M059J (cell line): ENCODE results near the gene APBA2. TPM values are rescaled to one million over a fixed set of nuclear protein-coding genes. Genes with fewer than 3 reads are reported as not detected.

Experiments
- DNase-seq: peaks from one replicate; pipeline ENCODE4 v3.0.0-alpha.2; 2012; ENCODE audit warnings: low read depth
- total RNA-seq: library from RNA; depleted of rRNA; stranded (reverse); fragments of >200 nt; shearing (Covaris generic); gene quantifications from 2 replicates; pipeline ENCODE4 v1.2.3, GENCODE V29; 2014

Gene APBA2
- total RNA-seq, 1 experiment from 2014 or later: 11.2 TPM

- peak; percentile 85 for DNase-seq
Observed at GRCh38 chr15:28896951-28897350, 11.2 kb downstream of the APBA2 start.

GRCh38 chr15:28897861-28898585, 12.2 kb downstream of the APBA2 start:
- DNase-seq: no peak

GRCh38 chr15:28899061-28899738, 13.4 kb downstream of the APBA2 start:
- DNase-seq: no peak

GRCh38 chr15:28900041-28900891, 14.5 kb downstream of the APBA2 start:
- no peak for DNase-seq

- DNase-seq: no peak
Observed at GRCh38 chr15:28900892-28901586, 15.3 kb downstream of the APBA2 start.

- DNase-seq: no peak
Observed at GRCh38 chr15:28901587-28901980, 15.8 kb downstream of the APBA2 start.

- no peak for DNase-seq
Observed at GRCh38 chr15:28901987-28902745, 16.4 kb downstream of the APBA2 start.

- DNase-seq: no peak
Observed at GRCh38 chr15:28902856-28903255, 17.1 kb downstream of the APBA2 start.

GRCh38 chr15:28903555-28903954, 17.8 kb downstream of the APBA2 start:
- no peak for DNase-seq

GRCh38 chr15:28904003-28904402, 18.2 kb downstream of the APBA2 start:
- DNase-seq: no peak

GRCh38 chr15:28904541-28905315, 19.0 kb downstream of the APBA2 start:
- no peak for DNase-seq

GRCh38 chr15:28907338-28907960, 21.7 kb downstream of the APBA2 start:
- no peak for DNase-seq

- no peak for DNase-seq
Observed at GRCh38 chr15:28909958-28910500, 24.3 kb downstream of the APBA2 start.

- no peak for DNase-seq
Observed at GRCh38 chr15:28911310-28911931, 25.6 kb downstream of the APBA2 start.

GRCh38 chr15:28912422-28912821, 26.6 kb downstream of the APBA2 start:
- DNase-seq: peak; percentile 17

GRCh38 chr15:28913171-28913765, 27.5 kb downstream of the APBA2 start:
- DNase-seq: peak; percentile 38

- DNase-seq: no peak
Observed at GRCh38 chr15:28914046-28914445, 28.3 kb downstream of the APBA2 start.

- DNase-seq: no peak
Observed at GRCh38 chr15:28914483-28915023, 28.8 kb downstream of the APBA2 start.
